HG03159 (cell line): ENCODE measurements around the gene CP.

Experiments
- ATAC-seq: cut with Tn5 transposase; IDR thresholded peaks from one replicate; pipeline ENCODE4 v1.9.1; 2021; ENCODE audit warnings: mild to moderate bottlenecking, moderate library complexity; ENCODE audit not compliant: unreplicated experiment

The CP gene

GRCh38 chr3:149188494-149188893 is 33.1 kb downstream of the CP start:
- ATAC-seq, result no peak

DNA sequence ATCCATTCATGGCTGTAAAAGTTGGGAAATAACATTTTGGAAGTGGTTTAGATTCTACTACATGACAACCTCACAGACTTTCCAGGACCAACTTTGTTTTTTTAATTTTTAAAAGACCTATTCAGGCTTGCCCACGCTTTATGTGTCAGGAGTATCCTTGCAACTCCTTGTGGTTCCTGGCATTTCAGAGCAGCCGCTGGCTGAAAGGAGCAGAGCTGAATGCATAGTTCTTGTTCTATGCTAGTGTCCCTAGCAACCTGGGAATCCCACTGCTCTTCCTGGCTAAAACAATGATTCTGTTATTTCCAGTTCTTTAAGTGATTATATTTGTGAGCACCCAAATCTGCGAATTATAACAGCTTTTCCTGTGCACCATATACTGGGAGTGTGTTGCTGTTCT is 34.9 kb downstream of the CP start:
- ATAC-seq, result no peak

DNA sequence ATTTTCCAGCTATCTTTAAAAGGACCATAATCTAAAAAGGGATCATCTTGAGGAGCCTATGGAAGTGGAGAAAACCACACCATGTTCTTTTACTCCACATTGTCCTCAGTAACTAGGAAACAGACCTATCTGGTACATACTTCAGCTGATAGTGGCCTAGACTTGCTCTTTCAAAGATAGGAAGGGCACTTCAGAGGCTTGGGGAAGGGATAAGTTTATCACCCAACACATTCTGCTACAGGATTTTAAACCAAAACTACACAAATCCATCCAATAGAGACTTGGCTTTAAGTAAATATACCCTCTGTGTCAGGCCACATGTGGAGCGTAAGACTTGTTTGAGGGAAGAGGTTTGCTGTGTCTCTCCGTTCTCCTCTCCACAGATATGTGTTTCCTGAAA is 35.4 kb downstream of the CP start:
- no peak for ATAC-seq

DNA sequence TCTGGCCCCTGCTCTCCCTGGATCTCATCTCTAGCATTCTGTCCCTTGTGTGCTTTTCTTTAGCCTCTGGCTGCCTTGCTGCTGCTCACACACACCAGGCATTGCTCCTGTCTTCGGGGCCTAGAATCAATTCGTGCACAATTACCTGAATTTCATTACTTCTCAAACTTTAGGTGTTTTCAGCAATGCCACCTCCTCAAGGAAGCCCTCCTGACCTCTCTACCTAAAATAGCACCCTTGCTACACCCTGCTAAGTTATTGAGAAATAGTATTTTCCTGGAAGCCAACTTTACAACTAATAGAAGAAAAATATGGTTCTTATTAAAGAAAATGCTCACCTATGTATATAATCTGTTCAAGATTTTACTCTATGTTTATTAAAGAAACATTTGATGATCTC is 40.4 kb downstream of the CP start:
- no peak for ATAC-seq

- ATAC-seq, result no peak
Measured at GRCh38 chr3:149180057-149180573, 41.5 kb downstream of the CP start.

GRCh38 chr3:149179220-149179619 is 42.4 kb downstream of the CP start:
- ATAC-seq, result no peak

DNA sequence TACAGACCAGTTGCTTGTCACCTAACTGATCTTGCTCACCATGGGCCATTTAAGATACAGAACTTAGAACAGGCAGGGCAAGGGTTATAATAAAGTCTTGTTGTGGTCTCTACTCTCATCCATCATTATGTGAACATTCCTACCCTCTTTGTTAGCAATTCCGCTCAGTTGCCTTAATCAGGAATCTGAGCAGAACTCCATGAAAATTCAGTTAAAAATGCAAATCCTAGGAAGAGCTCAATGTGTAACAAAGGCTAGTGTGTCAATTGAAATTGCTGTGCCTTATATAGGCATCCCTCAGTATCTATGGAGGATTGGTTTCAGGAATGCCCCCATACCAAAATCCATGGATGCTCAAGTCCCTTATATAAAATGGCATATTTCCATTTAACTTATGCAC is 44.5 kb downstream of the CP start:
- no peak for ATAC-seq

DNA sequence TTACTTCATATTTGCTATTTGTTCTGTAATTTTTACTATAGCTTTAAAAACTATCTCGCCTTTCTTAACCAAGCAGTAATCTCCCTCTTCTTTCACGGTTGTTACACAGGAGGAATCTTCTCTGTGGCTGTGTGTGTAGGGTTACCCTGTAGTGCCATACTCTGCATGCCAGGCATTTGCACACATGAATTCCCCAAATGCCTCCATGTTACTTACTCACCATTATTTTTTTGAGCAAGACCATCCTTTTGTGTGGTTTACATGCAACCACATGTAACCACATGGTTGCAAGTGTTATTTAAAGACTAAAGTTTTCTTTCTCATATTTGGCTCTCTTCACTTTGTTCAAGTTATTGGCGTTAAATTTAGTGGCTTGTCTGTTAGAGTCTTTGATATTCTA is 46.7 kb downstream of the CP start:
- peak; percentile 75 for ATAC-seq

GRCh38 chr3:149170672-149171071 is 51.0 kb downstream of the CP start:
- ATAC-seq, result no peak

DNA sequence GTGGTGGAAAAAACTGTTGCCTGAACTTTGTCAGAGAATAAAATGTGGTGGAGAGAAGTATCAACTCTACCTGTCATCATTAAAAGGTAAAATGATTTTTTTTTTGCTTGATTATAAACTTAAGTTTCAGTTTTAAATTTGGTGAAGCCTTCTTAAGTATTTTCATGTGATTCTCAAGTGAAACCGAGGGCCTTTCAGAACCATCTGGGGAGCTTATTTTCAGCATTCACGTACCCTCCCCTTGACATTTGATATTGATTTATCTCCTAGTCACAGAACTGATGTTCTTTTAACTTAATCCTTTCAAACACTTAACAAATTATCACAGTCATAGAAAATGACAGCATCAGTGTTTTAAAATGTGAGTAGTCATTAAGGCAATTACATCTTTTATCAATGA is 53.7 kb downstream of the CP start:
- ATAC-seq, result no peak

- no peak for ATAC-seq
Measured at GRCh38 chr3:149163066-149163465, 58.6 kb downstream of the CP start.

GRCh38 chr3:149162007-149162406 is 59.6 kb downstream of the CP start:
- ATAC-seq, result no peak

DNA sequence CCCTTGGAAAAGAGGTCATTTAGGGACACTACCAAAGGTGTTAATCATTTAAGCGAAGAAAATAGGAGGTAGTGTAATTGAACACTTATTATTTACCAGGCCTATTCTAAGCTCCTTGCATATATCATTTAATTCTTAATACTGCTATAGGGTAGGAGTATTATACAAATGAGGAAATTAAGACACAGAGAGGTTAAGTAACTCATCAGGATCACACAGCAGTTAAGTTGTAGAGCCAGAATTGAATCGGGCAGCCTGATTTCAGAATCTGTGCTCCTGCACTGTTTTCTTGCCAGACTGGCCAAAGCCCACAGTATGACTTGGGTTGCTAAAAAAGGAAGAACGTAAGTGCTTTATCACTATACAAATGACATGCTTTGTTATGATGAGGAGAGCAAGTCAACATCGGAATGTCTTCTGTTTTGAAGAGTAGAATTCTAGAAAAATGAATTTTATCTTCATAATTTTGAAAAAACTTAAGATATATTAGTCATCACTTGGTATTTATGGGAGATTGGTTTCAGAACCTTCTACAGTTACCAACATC is 60.8 kb downstream of the CP start:
- no peak for ATAC-seq

- ATAC-seq, result no peak
Measured at GRCh38 chr3:149153402-149153801, 68.2 kb downstream of the CP start.

DNA sequence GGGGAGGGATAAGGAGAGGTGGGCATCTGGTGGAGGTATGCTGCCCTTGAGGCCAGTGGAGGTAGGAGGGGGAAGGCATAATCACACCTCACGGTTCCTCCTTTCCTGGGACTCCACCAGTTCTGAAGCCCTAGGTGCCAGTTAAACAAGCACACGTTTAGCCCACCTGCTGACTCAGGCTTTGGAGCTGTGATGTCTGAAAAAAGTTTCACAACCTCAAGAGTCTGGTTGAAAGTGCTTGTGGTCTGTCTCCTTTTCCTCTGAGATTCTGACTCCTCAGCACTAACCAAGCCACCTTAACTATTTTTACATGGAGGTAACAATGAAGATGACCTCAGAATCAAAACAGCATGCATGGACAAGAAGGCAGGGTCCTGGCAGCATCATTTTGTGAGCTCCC is 69.2 kb downstream of the CP start:
- peak; percentile 96 for ATAC-seq

- ATAC-seq, result no peak
Measured at GRCh38 chr3:149151843-149152242, 69.8 kb downstream of the CP start.

GRCh38 chr3:149150436-149150835 is 71.2 kb downstream of the CP start:
- no peak for ATAC-seq

GRCh38 chr3:149145974-149146373 is 75.7 kb downstream of the CP start:
- peak; percentile 90 for ATAC-seq

GRCh38 chr3:149145356-149145755 is 76.3 kb downstream of the CP start:
- no peak for ATAC-seq

- ATAC-seq, result no peak
Measured at GRCh38 chr3:149142682-149143081, 78.9 kb downstream of the CP start.

- no peak for ATAC-seq
Measured at GRCh38 chr3:149134575-149134974, 87.1 kb downstream of the CP start.

GRCh38 chr3:149131589-149131988 is 90.0 kb downstream of the CP start:
- ATAC-seq, result no peak
